Endothelial cell of umbilical vein (primary cell): ENCODE measurements around the gene LCT.

Source experiments
- CTCF ChIP-seq, 2 donors: IDR thresholded peaks; 1 replicate in 1 of 2; 2 replicates in 1 of 2; pipeline ENCODE4 v1.5.1; 2011; ENCODE audit warnings: low read length in 2 of 2, mild to moderate bottlenecking in 2 of 2, moderate library complexity in 2 of 2, control low read depth in 1 of 2, inconsistent platforms in 1 of 2, low read depth in 1 of 2; ENCODE audit not compliant: insufficient read depth in 1 of 2; ENCODE audit errors: extremely low read depth in 1 of 2
- JUN ChIP-seq: IDR thresholded peaks from 2 replicates; pipeline ENCODE4 v1.6.1; 2011; ENCODE audit warnings: borderline replicate concordance, low read depth; ENCODE audit not compliant: insufficient read length, insufficient read depth
- POLR2A ChIP-seq: IDR thresholded peaks from 2 replicates; pipeline ENCODE4 v1.6.1; 2012; ENCODE audit warnings: low read depth, mild to moderate bottlenecking, control low read depth, low read length
- POLR2AphosphoS5 ChIP-seq: IDR thresholded peaks from 2 replicates; pipeline ENCODE4 v1.6.1; 2012; ENCODE audit warnings: low read depth, mild to moderate bottlenecking, control low read depth, low read length, moderate library complexity; ENCODE audit not compliant: insufficient read depth

- TF ChIP-seq JUN = no peak
- no peak for TF ChIP-seq CTCF (IDR thresholded peaks at IDR 0.05; ENCODE audit: extremely low read depth in 1 of 2, insufficient read depth in 1 of 2, low read depth in 1 of 2, low read length in 2 of 2)
- TF ChIP-seq POLR2A = no peak
- TF ChIP-seq POLR2AphosphoS5 = no peak
These were observed 14.1 kb downstream of the LCT start for GRCh38 chr2:135822855-135823254.
